NT2/D1 (cell line): ENCODE measurements around the gene UBE3D.

Experiments
- SUZ12 ChIP-seq: IDR thresholded peaks from 2 replicates; pipeline ENCODE4 v1.6.1; 2011; ENCODE audit not compliant: insufficient read length, insufficient read depth; ENCODE audit errors: extremely low read depth
- YY1 ChIP-seq: IDR thresholded peaks from 2 replicates; pipeline ENCODE4 v1.6.1; 2011; ENCODE audit not compliant: insufficient read length, insufficient read depth

DNA sequence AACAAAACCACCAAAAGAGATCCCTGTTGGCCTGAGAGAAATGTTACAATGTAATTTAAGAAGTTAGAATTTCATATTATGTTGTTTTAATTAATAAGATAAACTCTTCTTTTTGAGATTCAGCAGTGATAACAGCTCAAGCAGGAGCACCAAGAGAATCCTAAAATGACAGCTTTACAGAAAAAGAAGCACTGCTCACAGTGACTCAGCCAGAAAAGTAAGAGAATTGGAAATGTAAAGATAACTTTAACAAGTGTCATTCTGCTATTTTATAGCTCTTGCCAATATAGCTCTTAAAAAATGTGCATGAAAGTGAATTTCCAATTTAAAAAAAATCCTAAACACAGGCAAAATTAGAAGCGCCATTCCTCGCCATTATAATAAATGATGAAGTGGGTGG, 111.3 kb downstream of the UBE3D start:
- TF ChIP-seq SUZ12, result no peak
- TF ChIP-seq YY1, result no peak
